Measurements from ENCODE around the gene JAKMIP2.
"Not testable (repeated sequence)": the region's sequence is repeated elsewhere in the genome, so short reads cannot be mapped to it uniquely, and the experiment has no call there.

The JAKMIP2 gene

GRCh38 chr5:147601652-147602051 lies 180.9 kb downstream of the JAKMIP2 start:
- no peak for DNase-seq (ENCODE audit: low read depth)

- no peak for DNase-seq (ENCODE audit: low read depth)
Measured at GRCh38 chr5:147591120-147591519, 191.4 kb downstream of the JAKMIP2 start.

GRCh38 chr5:147590096-147590495 lies 192.4 kb downstream of the JAKMIP2 start:
- DNase-seq (ENCODE audit: low read depth) = no peak

- no peak for DNase-seq (ENCODE audit: low read depth)
Measured at GRCh38 chr5:147586832-147587231, 195.7 kb downstream of the JAKMIP2 start.

GRCh38 chr5:147586221-147586620 lies 196.3 kb downstream of the JAKMIP2 start:
- no peak for DNase-seq (ENCODE audit: low read depth)

- not testable (repeated sequence) for DNase-seq (ENCODE audit: low read depth)
Measured at GRCh38 chr5:147582272-147582671, 200.3 kb downstream of the JAKMIP2 start.

GRCh38 chr5:147580418-147580817 lies 202.1 kb downstream of the JAKMIP2 start:
- not testable (repeated sequence) for DNase-seq (ENCODE audit: low read depth)

- peak; percentile 30 for DNase-seq (ENCODE audit: low read depth)
Measured at GRCh38 chr5:147578228-147579024, 204.1 kb downstream of the JAKMIP2 start.

- DNase-seq (ENCODE audit: low read depth) = peak; percentile 20
Measured at GRCh38 chr5:147576646-147577535, 205.6 kb downstream of the JAKMIP2 start.

GRCh38 chr5:147575598-147575997 lies 206.9 kb downstream of the JAKMIP2 start:
- no peak for DNase-seq (ENCODE audit: low read depth)

- DNase-seq (ENCODE audit: low read depth) = no peak
Measured at GRCh38 chr5:147573211-147573610, 209.3 kb downstream of the JAKMIP2 start.

- DNase-seq (ENCODE audit: low read depth) = no peak
Measured at GRCh38 chr5:147568710-147569406, 213.7 kb downstream of the JAKMIP2 start.

GRCh38 chr5:147567917-147568598 lies 214.5 kb downstream of the JAKMIP2 start:
- no peak for DNase-seq (ENCODE audit: low read depth)

GRCh38 chr5:147565524-147565923 lies 217.0 kb downstream of the JAKMIP2 start:
- peak; percentile 20 for DNase-seq (ENCODE audit: low read depth)

- no peak for DNase-seq (ENCODE audit: low read depth)
Measured at GRCh38 chr5:147564124-147564486, 218.4 kb downstream of the JAKMIP2 start.

- DNase-seq (ENCODE audit: low read depth) = no peak
Measured at GRCh38 chr5:147563466-147564123, 218.9 kb downstream of the JAKMIP2 start.

GRCh38 chr5:147561435-147561834 lies 221.1 kb downstream of the JAKMIP2 start:
- no peak for DNase-seq (ENCODE audit: low read depth)

- no peak for DNase-seq (ENCODE audit: low read depth)
Measured at GRCh38 chr5:147560718-147561331, 221.7 kb downstream of the JAKMIP2 start.

GRCh38 chr5:147559749-147560148 lies 222.8 kb downstream of the JAKMIP2 start:
- DNase-seq (ENCODE audit: low read depth) = no peak

- peak; percentile 65 for DNase-seq (ENCODE audit: low read depth)
Measured at GRCh38 chr5:147558826-147559225, 223.7 kb downstream of the JAKMIP2 start.

Measured in stromal cell of bone marrow (primary cell).